GM21529 (cell line): ENCODE results near the gene WDR89.
"Not testable (repeated sequence)": the region's sequence is repeated elsewhere in the genome, so short reads cannot be mapped to it uniquely, and the experiment has no call there.

Source experiments
- ATAC-seq: cut with Tn5 transposase; IDR thresholded peaks from one replicate; pipeline ENCODE4 v1.9.1; 2021; ENCODE audit not compliant: unreplicated experiment

Gene WDR89

GRCh38 chr14:63641473-63642228 is at the start of gene WDR89:
Gene WDR89 (minus strand): TSS chr14:63641871. CDS start chr14:63599942, 41,929 bp downstream.
- ATAC-seq: peak; percentile 83

GRCh38 chr14:63689132-63689531 is 47.5 kb upstream of the WDR89 start:
- no peak for ATAC-seq

- ATAC-seq: no peak
These were observed 45.3 kb upstream of the WDR89 start for GRCh38 chr14:63686926-63687325.

- ATAC-seq: no peak
These were observed 43.7 kb upstream of the WDR89 start for GRCh38 chr14:63685401-63685800.

- ATAC-seq: no peak
These were observed 41.3 kb upstream of the WDR89 start for GRCh38 chr14:63682727-63683593.

GRCh38 chr14:63678536-63678935 is 36.9 kb upstream of the WDR89 start:
- ATAC-seq: no peak

- ATAC-seq: no peak
These were observed 36.3 kb upstream of the WDR89 start for GRCh38 chr14:63677891-63678379.

GRCh38 chr14:63676615-63677014 is 34.9 kb upstream of the WDR89 start:
- ATAC-seq: no peak

- no peak for ATAC-seq
These were observed 32.3 kb upstream of the WDR89 start for GRCh38 chr14:63673886-63674497.

GRCh38 chr14:63673255-63673654 is 31.6 kb upstream of the WDR89 start:
- no peak for ATAC-seq

- peak; percentile 63 for ATAC-seq
These were observed 30.9 kb upstream of the WDR89 start for GRCh38 chr14:63672417-63673180.

- ATAC-seq: no peak
These were observed 30.3 kb upstream of the WDR89 start for GRCh38 chr14:63671987-63672386.

- no peak for ATAC-seq
These were observed 29.0 kb upstream of the WDR89 start for GRCh38 chr14:63670692-63671091.

GRCh38 chr14:63666335-63666734 is 24.7 kb upstream of the WDR89 start:
- ATAC-seq: no peak

- ATAC-seq: no peak
These were observed 22.0 kb upstream of the WDR89 start for GRCh38 chr14:63663428-63664341.

- ATAC-seq: no peak
These were observed 21.1 kb upstream of the WDR89 start for GRCh38 chr14:63662776-63663175.

GRCh38 chr14:63661881-63662280 is 20.2 kb upstream of the WDR89 start:
- ATAC-seq: not testable (repeated sequence)

GRCh38 chr14:63659726-63660125 is 18.1 kb upstream of the WDR89 start:
- no peak for ATAC-seq

GRCh38 chr14:63656194-63656593 is 14.5 kb upstream of the WDR89 start:
- ATAC-seq: no peak

GRCh38 chr14:63654936-63655335 is 13.3 kb upstream of the WDR89 start:
- no peak for ATAC-seq
